H9 (cell line): Measurements from ENCODE around the gene SLC52A3. TPM values are rescaled to one million over a fixed set of nuclear protein-coding genes. Genes with fewer than 3 reads are reported as not detected.

Experiments used
- DNase-seq: peaks from one replicate; pipeline ENCODE4 v3.0.0-alpha.2; 2017
- H2AFZ ChIP-seq: one replicate; pipeline ENCODE4 v1.6.1; 2013; ENCODE audit warnings: mild to moderate bottlenecking, low read length, control low read depth, moderate library complexity
- H2AK5ac ChIP-seq: 2 replicates; pipeline ENCODE4 v1.6.1; 2013; ENCODE audit warnings: low read length, control low read depth, mixed read lengths; ENCODE audit not compliant: insufficient read length
- H2BK120ac ChIP-seq: one replicate; pipeline ENCODE4 v1.6.1; 2013; ENCODE audit warnings: low read depth, mild to moderate bottlenecking, low read length, control low read depth, inconsistent platforms; ENCODE audit not compliant: poor library complexity, severe bottlenecking
- H2BK12ac ChIP-seq: 2 replicates; pipeline ENCODE4 v1.6.1; 2013; ENCODE audit warnings: low read length, control low read depth, mixed read lengths, low read depth; ENCODE audit not compliant: insufficient read length
- H2BK15ac ChIP-seq: 2 replicates; pipeline ENCODE4 v1.6.1; 2013; ENCODE audit warnings: low read depth, low read length, control low read depth
- H2BK20ac ChIP-seq: one replicate; pipeline ENCODE4 v1.6.1; 2013; ENCODE audit warnings: low read depth, mild to moderate bottlenecking, low read length, control low read depth, inconsistent platforms; ENCODE audit not compliant: poor library complexity, severe bottlenecking
- H2BK5ac ChIP-seq: 2 replicates; pipeline ENCODE4 v1.6.1; 2013; ENCODE audit warnings: low read length, control low read depth, mixed read lengths; ENCODE audit not compliant: insufficient read length
- H3K14ac ChIP-seq: 2 replicates; pipeline ENCODE4 v1.6.1; 2013; ENCODE audit warnings: low read length, control low read depth; ENCODE audit not compliant: insufficient read depth
- H3K18ac ChIP-seq: 2 replicates; pipeline ENCODE4 v1.6.1; 2013; ENCODE audit warnings: low read depth, mild to moderate bottlenecking, mixed read lengths, low read length, control low read depth; ENCODE audit not compliant: insufficient read length
- H3K23ac ChIP-seq: 2 replicates; pipeline ENCODE4 v1.6.1; 2013; ENCODE audit warnings: low read length, control low read depth, mixed read lengths, low read depth; ENCODE audit not compliant: insufficient read length
- H3K23me2 ChIP-seq: 2 replicates; pipeline ENCODE4 v1.6.1; 2013; ENCODE audit warnings: low read depth, mild to moderate bottlenecking, mixed read lengths, low read length, control low read depth; ENCODE audit not compliant: insufficient read length, poor library complexity, severe bottlenecking
- H3K27ac ChIP-seq: 2 replicates; pipeline ENCODE4 v1.5.1; 2013; ENCODE audit warnings: low read length, control low read depth, mixed read lengths, low read depth; ENCODE audit not compliant: insufficient read length
- H3K27me3 ChIP-seq: 2 replicates; pipeline ENCODE4 v1.6.1; 2013; ENCODE audit warnings: low read length, control low read depth, inconsistent platforms; ENCODE audit not compliant: insufficient read depth
- H3K4ac ChIP-seq: 2 replicates; pipeline ENCODE4 v1.6.1; 2013; ENCODE audit warnings: low read depth, mild to moderate bottlenecking, control low read depth, inconsistent platforms, low read length, moderate library complexity
- H3K4me1 ChIP-seq: 2 replicates; pipeline ENCODE4 v1.6.1; 2013; ENCODE audit warnings: low read length, control low read depth, inconsistent platforms; ENCODE audit not compliant: insufficient read depth
- H3K4me2 ChIP-seq: 2 replicates; pipeline ENCODE4 v1.6.1; 2013; ENCODE audit warnings: low read length, control low read depth, mixed read lengths; ENCODE audit not compliant: insufficient read length, insufficient read depth
- H3K56ac ChIP-seq: 2 replicates; pipeline ENCODE4 v1.6.1; 2013; ENCODE audit warnings: low read depth, mild to moderate bottlenecking, mixed read lengths, low read length, control low read depth; ENCODE audit not compliant: insufficient read length
- H3K79me1 ChIP-seq: 2 replicates; pipeline ENCODE4 v1.6.1; 2013; ENCODE audit warnings: low read depth, mild to moderate bottlenecking, moderate library complexity, low read length, control low read depth, inconsistent platforms; ENCODE audit not compliant: insufficient read depth, poor library complexity, severe bottlenecking
- H3K79me2 ChIP-seq: 2 replicates; pipeline ENCODE4 v1.6.1; 2013; ENCODE audit warnings: low read length, control low read depth, inconsistent platforms; ENCODE audit not compliant: insufficient read depth
- H3K9ac ChIP-seq: 2 replicates; pipeline ENCODE4 v1.6.1; 2013; ENCODE audit warnings: low read length, control low read depth, mixed read lengths; ENCODE audit not compliant: insufficient read length; ENCODE audit errors: extremely low read depth
- H3K9me3 ChIP-seq: one replicate; pipeline ENCODE4 v1.6.1; 2013; ENCODE audit warnings: low read depth, low read length, inconsistent platforms; ENCODE audit not compliant: control insufficient read depth
- H3T11ph ChIP-seq: one replicate; pipeline ENCODE4 v1.6.1; 2013; ENCODE audit warnings: mild to moderate bottlenecking, low read length, control low read depth, inconsistent platforms
- H4K20me1 ChIP-seq: one replicate; pipeline ENCODE4 v1.6.1; 2013; ENCODE audit not compliant: control insufficient read depth, insufficient read length, insufficient read depth
- H4K5ac ChIP-seq: 2 replicates; pipeline ENCODE4 v1.6.1; 2013; ENCODE audit warnings: low read depth, mild to moderate bottlenecking, mixed read lengths, low read length, control low read depth; ENCODE audit not compliant: insufficient read length
- H4K8ac ChIP-seq: replicated peaks from 2 replicates; pipeline ENCODE4 v1.6.1; 2013; ENCODE audit warnings: low read length, control low read depth, mixed read lengths, low read depth; ENCODE audit not compliant: insufficient read length
- H4K91ac ChIP-seq: 2 replicates; pipeline ENCODE4 v1.6.1; 2013; ENCODE audit warnings: low read depth, mild to moderate bottlenecking, moderate library complexity, mixed read lengths, low read length, control low read depth; ENCODE audit not compliant: insufficient read length
- H3K27ac Mint-ChIP-seq, 3 experiments: 2 replicates in 2 of 3; 3 replicates in 1 of 3; pipeline ENCODE4 v1.8.0; 2020 to 2021; ENCODE audit warnings: mixed read lengths in 3 of 3, mild to moderate bottlenecking in 1 of 3, moderate library complexity in 1 of 3
- H3K27me3 Mint-ChIP-seq: 2 replicates; pipeline ENCODE4 v1.8.0; 2021; ENCODE audit warnings: low read depth, mild to moderate bottlenecking, moderate library complexity, mixed read lengths
- H3K36me3 Mint-ChIP-seq, 3 experiments: 2 replicates in 2 of 3; 3 replicates in 1 of 3; pipeline ENCODE4 v1.8.0; 2020 to 2021; ENCODE audit warnings: low read depth in 3 of 3, mixed read lengths in 3 of 3; ENCODE audit not compliant: insufficient read depth in 1 of 3
- H3K4me1 Mint-ChIP-seq, 2 experiments: 2 replicates each; pipeline ENCODE4 v1.8.0; 2020; ENCODE audit warnings: mixed read lengths in 2 of 2
- H3K4me3 Mint-ChIP-seq, 2 experiments: 2 replicates in 1 of 2; 3 replicates in 1 of 2; pipeline ENCODE4 v1.8.0; 2020 to 2021; ENCODE audit warnings: mild to moderate bottlenecking in 2 of 2, mixed read lengths in 2 of 2, moderate library complexity in 1 of 2
- H3K9me3 Mint-ChIP-seq, 2 experiments: 2 replicates in 1 of 2; 3 replicates in 1 of 2; pipeline ENCODE4 v1.8.0; 2020; ENCODE audit warnings: mild to moderate bottlenecking in 2 of 2, mixed read lengths in 2 of 2, moderate library complexity in 1 of 2
- CTCF ChIP-seq: fragments of 200-600 bp; sonication (generic); conservative IDR thresholded peaks from 3 replicates; pipeline ENCODE4 v1.8.0; 2021; ENCODE audit warnings: antibody characterized with exemption, mild to moderate bottlenecking
- WGBS: extraction: QIAGEN DNeasy Blood & Tissue Kit; methylation state at CpG from one replicate; pipeline ENCODE4 v1.1.7; 2013; ENCODE audit warnings: missing lambda C conversion rate, low lambda C conversion rate, mixed read lengths; ENCODE audit not compliant: insufficient read length; ENCODE audit errors: extremely low coverage; 5-methylcytosine and 5-hydroxymethylcytosine counted together
- total RNA-seq: library from RNA; stranded (reverse); gene quantifications from 2 replicates; pipeline ENCODE4 v1.2.1, GENCODE V29; 2021

SLC52A3 gene
- total RNA-seq, 1 experiment from 2014 or later = 3.3 TPM

- no peaks in the 10 kb centered on the region for H3K79me2 ChIP-seq
- no peak overlapping the region for H3T11ph ChIP-seq
- no peak overlapping the region for H3K14ac ChIP-seq
- H3K4ac ChIP-seq = no peak overlapping the region
- TF ChIP-seq CTCF = no peak
- no peak overlapping the region for H2BK15ac ChIP-seq
- no peaks in the 10 kb centered on the region; the same call in 1 of the 2 replicates for H3K4me1 ChIP-seq
- no peak overlapping the region for H3K56ac ChIP-seq
- H3K4me2 ChIP-seq = no peak overlapping the region
- H2BK5ac ChIP-seq = no peak overlapping the region
- no peaks in the 10 kb centered on the region for H3K9me3 ChIP-seq
- H2BK20ac ChIP-seq = no peak overlapping the region
- no peak overlapping the region for H3K9ac ChIP-seq
- peaks cover 6 to 10% of the 10 kb centered on the region in 2 experiments; a peak in 3 of 5 replicates for H3K9me3 Mint-ChIP-seq
- WGBS = no CpG with 5 or more reads among the region's 2 CpGs
- peaks cover 0 to 1% (median 0%) of the 10 kb centered on the region in 3 experiments; a peak in 2 of 7 replicates for H3K36me3 Mint-ChIP-seq
- no peak overlapping the region for H4K91ac ChIP-seq
- no peaks in the 10 kb centered on the region for H4K20me1 ChIP-seq
- no peak overlapping the region for H2AK5ac ChIP-seq
- H2BK12ac ChIP-seq = no peak overlapping the region
- peaks cover 17% of the 10 kb centered on the region for H3K27me3 Mint-ChIP-seq
- no peaks in the 10 kb centered on the region; the same call in 1 of the 2 replicates for H3K27me3 ChIP-seq
- H3K27ac ChIP-seq = no peak overlapping the region
- H4K5ac ChIP-seq = no peak overlapping the region
- no peak overlapping the region for H2BK120ac ChIP-seq
- no peak overlapping the region for H3K23ac ChIP-seq
- peaks cover 1% of the 10 kb centered on the region for H3K23me2 ChIP-seq
- no peak overlapping the region for H2AFZ ChIP-seq
- H3K79me1 ChIP-seq = no peaks in the 10 kb centered on the region
- DNase-seq = no peak
- H3K27ac Mint-ChIP-seq = no peak overlapping the region
- no peak overlapping the region for H3K4me3 Mint-ChIP-seq
- no peak overlapping the region for H4K8ac ChIP-seq
- H3K18ac ChIP-seq = no peak overlapping the region
- H3K4me1 Mint-ChIP-seq = peaks cover 4 to 14% of the 10 kb centered on the region in 2 experiments
These were observed 53.8 kb downstream of the SLC52A3 start for GRCh38 chr20:714453-714852.
